C4-2B (cell line): ENCODE measurements around the gene MBD3.

Experiments used
- H3K27ac ChIP-seq: fragments of 450-650 bp; 2 replicates; pipeline ENCODE4 v1.5.1; 2017
- ZFX ChIP-seq: fragments of 450-650 bp; IDR thresholded peaks from 2 replicates; pipeline ENCODE4 v1.6.1; 2017
- TF ChIP-seq, protein P1 (sequence below): fragments of 450-650 bp; conservative IDR thresholded peaks from 2 replicates; pipeline ENCODE4 v1.5.1; 2017; ENCODE audit warnings: mild to moderate bottlenecking

MBD3 gene

DNA sequence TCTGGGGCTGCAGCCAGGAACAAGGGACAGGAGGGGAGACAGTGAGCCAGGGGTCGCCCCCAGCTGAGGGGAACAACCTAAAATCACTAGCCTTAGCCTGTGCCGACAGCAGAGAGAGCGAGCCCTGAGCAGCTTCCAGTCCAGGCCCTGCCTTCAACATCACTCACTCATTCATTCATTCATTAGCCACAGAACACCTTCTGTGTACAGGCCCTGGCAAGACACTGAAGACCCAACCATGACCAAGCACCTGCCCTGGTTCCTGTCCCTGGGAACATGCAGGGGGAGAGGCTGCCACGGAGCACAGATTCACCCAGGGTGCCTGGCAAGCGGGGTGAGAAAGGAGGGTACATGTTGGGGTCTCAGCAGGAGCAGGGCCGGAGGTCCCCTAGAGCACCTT, 29.4 kb downstream of the MBD3 start:
- no peak for TF ChIP-seq ZFX
- TF ChIP-seq, protein P1, sequence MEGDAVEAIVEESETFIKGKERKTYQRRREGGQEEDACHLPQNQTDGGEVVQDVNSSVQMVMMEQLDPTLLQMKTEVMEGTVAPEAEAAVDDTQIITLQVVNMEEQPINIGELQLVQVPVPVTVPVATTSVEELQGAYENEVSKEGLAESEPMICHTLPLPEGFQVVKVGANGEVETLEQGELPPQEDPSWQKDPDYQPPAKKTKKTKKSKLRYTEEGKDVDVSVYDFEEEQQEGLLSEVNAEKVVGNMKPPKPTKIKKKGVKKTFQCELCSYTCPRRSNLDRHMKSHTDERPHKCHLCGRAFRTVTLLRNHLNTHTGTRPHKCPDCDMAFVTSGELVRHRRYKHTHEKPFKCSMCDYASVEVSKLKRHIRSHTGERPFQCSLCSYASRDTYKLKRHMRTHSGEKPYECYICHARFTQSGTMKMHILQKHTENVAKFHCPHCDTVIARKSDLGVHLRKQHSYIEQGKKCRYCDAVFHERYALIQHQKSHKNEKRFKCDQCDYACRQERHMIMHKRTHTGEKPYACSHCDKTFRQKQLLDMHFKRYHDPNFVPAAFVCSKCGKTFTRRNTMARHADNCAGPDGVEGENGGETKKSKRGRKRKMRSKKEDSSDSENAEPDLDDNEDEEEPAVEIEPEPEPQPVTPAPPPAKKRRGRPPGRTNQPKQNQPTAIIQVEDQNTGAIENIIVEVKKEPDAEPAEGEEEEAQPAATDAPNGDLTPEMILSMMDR: no peak
- no peak overlapping the region for H3K27ac ChIP-seq

GRCh38 chr19:1561236-1561842, 31.3 kb downstream of the MBD3 start:
- TF ChIP-seq ZFX: no peak
- TF ChIP-seq, protein P1: no peak

DNA sequence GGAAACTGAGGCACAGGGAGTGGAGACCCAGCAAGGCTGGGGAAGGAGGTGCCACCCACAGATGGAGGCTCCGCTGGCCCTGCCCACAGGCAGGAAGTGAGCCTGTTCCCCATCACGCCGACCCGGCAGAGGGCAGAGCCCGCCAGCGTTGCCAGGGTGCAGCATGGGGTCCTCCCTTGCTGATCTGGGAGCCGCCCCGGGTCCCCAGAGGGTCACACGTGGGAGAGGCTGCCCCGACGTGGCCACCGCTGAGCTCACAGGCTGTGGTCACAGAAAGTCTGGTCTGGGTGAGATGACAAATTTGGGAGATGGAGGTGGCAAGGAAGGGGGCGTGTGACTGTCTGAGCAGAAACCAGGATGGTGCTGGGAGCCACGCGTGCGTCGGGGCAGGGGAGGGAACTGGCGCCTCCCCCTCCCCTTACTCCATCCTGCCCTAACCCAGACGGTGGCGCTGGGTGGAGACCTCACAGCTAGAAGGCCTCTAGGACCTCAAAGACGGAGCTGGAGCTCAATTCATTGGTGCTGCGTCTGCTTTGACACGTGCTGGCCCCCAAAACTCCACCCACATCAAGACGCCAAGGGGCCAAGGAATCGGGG, 32.3 kb downstream of the MBD3 start:
- H3K27ac ChIP-seq: no peak overlapping the region
- TF ChIP-seq ZFX: no peak
- TF ChIP-seq, protein P1: no peak

More at GRCh38 chr19:1561236-1561842, 31.3 kb downstream of the MBD3 start:
- no peak overlapping the region for H3K27ac ChIP-seq

DNA sequence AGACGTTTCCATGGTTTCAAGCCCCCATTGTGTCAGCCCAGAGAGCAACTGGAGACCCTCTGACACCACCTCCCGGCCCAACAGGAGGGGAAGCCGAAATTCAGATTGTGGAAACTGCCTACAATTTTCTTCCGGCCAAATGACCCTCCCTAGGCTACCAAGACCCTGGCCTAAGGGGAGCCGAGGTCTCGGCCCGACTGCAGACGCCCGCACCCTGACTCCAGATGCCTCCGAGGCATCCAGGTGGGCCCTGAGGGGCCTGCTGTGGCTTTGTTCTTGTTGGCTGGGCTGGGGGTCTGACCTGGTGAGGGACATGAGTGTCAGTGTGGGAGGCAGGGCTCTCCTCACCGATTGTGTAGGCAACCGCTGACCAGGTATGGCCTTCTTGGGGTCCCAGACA, 34.1 kb downstream of the MBD3 start:
- TF ChIP-seq, protein P1: no peak
- no peak for TF ChIP-seq ZFX
- H3K27ac ChIP-seq: no peak overlapping the region

DNA sequence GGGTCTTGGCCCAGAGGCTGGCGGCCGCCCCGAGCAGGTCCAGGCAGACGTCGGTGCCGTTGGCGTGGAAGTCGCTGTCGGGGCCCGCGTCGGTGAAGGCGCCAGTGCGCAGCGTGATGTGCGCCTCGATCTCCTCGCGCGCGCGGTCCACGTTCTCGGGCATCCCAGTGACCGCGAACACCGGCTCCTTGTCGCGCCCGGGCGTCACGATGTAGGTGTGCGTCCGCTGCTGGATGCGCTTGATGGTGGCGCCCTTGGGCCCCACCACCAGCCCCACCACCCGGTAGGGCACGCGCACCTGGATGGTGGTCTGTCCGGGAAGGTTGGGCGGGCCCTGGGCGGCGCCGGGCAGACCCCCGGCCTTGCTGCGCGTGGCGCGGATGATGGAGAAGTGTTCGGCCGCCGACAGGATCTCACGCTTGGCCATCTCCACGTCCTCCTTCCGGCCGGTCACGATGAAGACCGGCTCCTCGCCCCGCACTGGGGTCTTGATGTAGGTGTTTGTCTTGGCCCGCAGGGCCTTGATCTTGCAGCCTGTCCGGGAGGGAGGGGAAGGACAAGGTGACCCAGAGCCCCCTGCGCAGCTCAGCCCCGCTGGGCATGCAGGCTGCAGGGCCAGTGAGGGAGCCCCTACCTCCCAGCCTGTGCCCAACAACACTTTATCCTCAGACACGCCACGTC, 36.1 kb downstream of the MBD3 start:
- TF ChIP-seq, protein P1: no peak
- TF ChIP-seq ZFX: no peak
- H3K27ac ChIP-seq: no peak overlapping the region

GRCh38 chr19:1555487-1556389, 36.9 kb downstream of the MBD3 start:
- no peak overlapping the region for H3K27ac ChIP-seq
- TF ChIP-seq, protein P1: no peak
- TF ChIP-seq ZFX: no peak
